ENCODE data around the gene NCOA3. TPM values are rescaled to one million over a fixed set of nuclear protein-coding genes. Genes with fewer than 3 reads are reported as not detected.

The NCOA3 gene
- polyA plus RNA-seq, 1 of the 3 experiments (the other 2 are of a cell fraction) = 5.8 TPM

DNA sequence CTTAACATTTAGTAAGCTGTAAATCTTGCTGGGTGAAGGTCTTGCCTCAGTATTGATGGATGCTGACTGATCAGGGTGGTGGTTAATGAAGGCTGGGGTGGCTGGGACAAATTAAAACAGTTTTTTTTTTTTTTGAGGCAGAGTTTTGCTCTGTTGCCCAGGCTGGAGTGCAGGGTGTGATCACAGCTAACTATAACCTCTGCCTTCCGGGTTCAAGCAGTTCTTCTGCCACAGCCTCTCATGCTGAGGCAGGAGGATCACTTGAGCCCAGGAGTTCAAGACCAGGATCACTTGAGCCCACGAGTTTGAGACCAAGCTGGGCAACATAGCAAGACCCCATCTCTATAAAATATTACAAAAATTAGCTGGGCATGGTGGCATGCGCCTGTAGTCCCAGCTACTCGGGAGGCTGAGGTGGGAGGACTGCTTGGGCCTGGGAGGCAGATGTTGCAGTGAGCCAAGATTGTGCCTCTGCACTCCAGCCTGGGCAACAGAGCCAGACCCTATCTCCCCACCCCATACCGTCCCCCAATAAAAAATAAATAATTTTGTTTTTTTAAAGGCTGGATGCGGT lies 67.2 kb downstream of the NCOA3 start:
- Histone ChIP-seq H3K4me3 (ENCODE audit: low read depth in 2 of 2, low read length in 1 of 2) (no peak overlapping the region), H3F3A (replicated peaks; ENCODE audit: insufficient read depth) (peaks cover 22% of the 10 kb centered on the region), H2AFZ (ENCODE audit: low read depth) (no peak overlapping the region), H3K4me2 (peak overlapping the region; percentile 39; the same call in 1 of the 2 replicates), H4K20me1 (ENCODE audit: insufficient read depth) (peaks cover 42% of the 10 kb centered on the region), H3K27me3 (ENCODE audit: insufficient read depth) (no peaks in the 10 kb centered on the region), H3K9me3 (0 out of 2 replicates have a peak, but pooled peaks cover 12% of the 10 kb centered on the region), H3K9ac (no peak overlapping the region), H3K9me2 (no peaks in the 10 kb centered on the region), H3K79me2 (ENCODE audit: insufficient read depth) (peaks cover 77% of the 10 kb centered on the region), H3K4me1 (ENCODE audit: control insufficient read depth in 1 of 2, insufficient read depth in 2 of 2, low read depth in 1 of 2, low read length in 1 of 2) (peaks cover 0 to 15% of the 10 kb centered on the region in 2 experiments; a peak in 3 of 4 replicates), H3K36me3 (replicated peaks in 1 of 2; ENCODE audit: control insufficient read depth in 1 of 2, insufficient read depth in 2 of 2, low read length in 1 of 2) (peaks cover 0 to 9% of the 10 kb centered on the region in 2 experiments), H3K27ac (ENCODE audit: low read depth in 2 of 2, low read length in 1 of 2) (peak overlapping the region in 1 of 2 experiments; percentile 64; a peak in 2 of 4 replicates)
- ChIA-PET POLR2A (no interaction called here), CTCF (interaction anchor here (0.6 to 1.2 kb wide), 3 partner anchors 9 to 255 kb away, joined by 3 to 4 read pairs (median 3); no protein-coding TSS in a partner anchor)
- no peak for DNase-seq
- 84% methylated on average over 6 of the region's 6 CpGs for whole genome bisulfite sequencing (ENCODE audit: low lambda C conversion rate)
- TF ChIP-seq EP300 (IDR thresholded peaks at IDR 0.05; ENCODE audit: borderline replicate concordance in 1 of 2, low read depth in 1 of 2, low read length in 1 of 2) (no peak), GABPA (IDR thresholded peaks at IDR 0.05; ENCODE audit: low read depth) (no peak), SIN3A (IDR thresholded peaks at IDR 0.05; ENCODE audit: borderline replicate concordance, low read depth, low read length) (no peak)
- TF ChIP-seq, protein P1, sequence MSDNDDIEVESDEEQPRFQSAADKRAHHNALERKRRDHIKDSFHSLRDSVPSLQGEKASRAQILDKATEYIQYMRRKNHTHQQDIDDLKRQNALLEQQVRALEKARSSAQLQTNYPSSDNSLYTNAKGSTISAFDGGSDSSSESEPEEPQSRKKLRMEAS (IDR thresholded peaks at IDR 0.05; ENCODE audit: low read depth) = no peak

GRCh38 chr20:47571426-47571825 lies 69.7 kb downstream of the NCOA3 start:
- ChIA-PET CTCF (no interaction called here), POLR2A (no interaction called here)
- no peak overlapping the region for H3K4me2 ChIP-seq
- no peaks in the 10 kb centered on the region for H3K9me2 ChIP-seq
- no peak overlapping the region for H2AFZ ChIP-seq (ENCODE audit: low read depth)
- H3K4me1 ChIP-seq (ENCODE audit: control insufficient read depth in 1 of 2, insufficient read depth in 2 of 2, low read depth in 1 of 2, low read length in 1 of 2) = peaks cover 20 to 32% of the 10 kb centered on the region in 2 experiments
- H3K79me2 ChIP-seq (ENCODE audit: insufficient read depth) = peaks cover 59% of the 10 kb centered on the region
- no peak for DNase-seq
- TF ChIP-seq FOXJ3 (CRISPR knock-in tag; IDR thresholded peaks at IDR 0.05) (no peak), PBX3 (IDR thresholded peaks at IDR 0.05) (no peak), RCOR1 (IDR thresholded peaks at IDR 0.05; ENCODE audit: low read length) (no peak)
- H3K9ac ChIP-seq = no peak overlapping the region
- peaks cover 30% of the 10 kb centered on the region for H3F3A ChIP-seq (replicated peaks; ENCODE audit: insufficient read depth)
- WGBS (ENCODE audit: low lambda C conversion rate) = 95% methylated on average over 2 of the region's 2 CpGs
- peaks cover 0 to 9% of the 10 kb centered on the region in 2 experiments for H3K36me3 ChIP-seq (replicated peaks in 1 of 2; ENCODE audit: control insufficient read depth in 1 of 2, insufficient read depth in 2 of 2, low read length in 1 of 2)
- H3K27me3 ChIP-seq (ENCODE audit: insufficient read depth) = no peaks in the 10 kb centered on the region
- peaks cover 24% of the 10 kb centered on the region for H4K20me1 ChIP-seq (ENCODE audit: insufficient read depth)
- H3K4me3 ChIP-seq (ENCODE audit: low read depth in 2 of 2, low read length in 1 of 2) = no peak overlapping the region
- 0 out of 2 replicates have a peak, but pooled peaks cover 12% of the 10 kb centered on the region for H3K9me3 ChIP-seq
- no peak overlapping the region for H3K27ac ChIP-seq (ENCODE audit: low read depth in 2 of 2, low read length in 1 of 2)

GRCh38 chr20:47572105-47572729 lies 70.5 kb downstream of the NCOA3 start:
- Histone ChIP-seq H4K20me1 (ENCODE audit: insufficient read depth) (peaks cover 17% of the 10 kb centered on the region), H3K4me2 (no peak overlapping the region), H3K9ac (no peak overlapping the region), H3K9me3 (0 out of 2 replicates have a peak, but pooled peaks cover 12% of the 10 kb centered on the region), H3K4me3 (ENCODE audit: low read depth in 2 of 2, low read length in 1 of 2) (no peak overlapping the region), H3K27ac (ENCODE audit: low read depth in 2 of 2, low read length in 1 of 2) (no peak overlapping the region), H3K36me3 (replicated peaks in 1 of 2; ENCODE audit: control insufficient read depth in 1 of 2, insufficient read depth in 2 of 2, low read length in 1 of 2) (peaks cover 0 to 9% of the 10 kb centered on the region in 2 experiments), H3F3A (replicated peaks; ENCODE audit: insufficient read depth) (peaks cover 27% of the 10 kb centered on the region), H3K9me2 (no peaks in the 10 kb centered on the region), H3K4me1 (ENCODE audit: control insufficient read depth in 1 of 2, insufficient read depth in 2 of 2, low read depth in 1 of 2, low read length in 1 of 2) (peaks cover 26 to 37% of the 10 kb centered on the region in 2 experiments), H3K27me3 (ENCODE audit: insufficient read depth) (no peaks in the 10 kb centered on the region), H3K79me2 (ENCODE audit: insufficient read depth) (peaks cover 56% of the 10 kb centered on the region), H2AFZ (ENCODE audit: low read depth) (no peak overlapping the region)
- no peak for DNase-seq
- ChIA-PET CTCF (interaction anchor here (1.2 kb wide), 1 partner anchor 188 kb away, joined by 3 read pairs; no protein-coding TSS in a partner anchor), POLR2A (no interaction called here)
- WGBS (ENCODE audit: low lambda C conversion rate) = 94% methylated on average over 6 of the region's 6 CpGs
- TF ChIP-seq MXI1 (IDR thresholded peaks at IDR 0.05; ENCODE audit: low read depth, low read length) (no peak), TAF1 (IDR thresholded peaks at IDR 0.05; ENCODE audit: borderline replicate concordance, low read depth, low read length) (no peak), NRF1 (IDR thresholded peaks at IDR 0.05; ENCODE audit: low read depth, low read length) (no peak), RXRA (IDR thresholded peaks at IDR 0.05; ENCODE audit: borderline replicate concordance, low read depth) (no peak), FOXM1 (IDR thresholded peaks at IDR 0.05; ENCODE audit: low read depth) (no peak), REST (IDR thresholded peaks at IDR 0.05; ENCODE audit: low read depth, low read length) (no peak), YY1 (IDR thresholded peaks at IDR 0.05; ENCODE audit: low read depth) (no peak)

Data from SK-N-SH (cell line).